Epithelial cell of alveolus of lung (primary cell): Measurements from ENCODE around the gene PRH2. TPM values are rescaled to one million over a fixed set of nuclear protein-coding genes. Genes with fewer than 3 reads are reported as not detected.

Experiments
- total RNA-seq: library from RNA; depleted of rRNA; stranded (reverse); fragments of >200 nt; gene quantifications from 2 replicates; pipeline ENCODE4 v1.2.1, GENCODE V29; 2015

The PRH2 gene
- 0.13 and 0.48 TPM in 2 replicates for total RNA-seq

DNA sequence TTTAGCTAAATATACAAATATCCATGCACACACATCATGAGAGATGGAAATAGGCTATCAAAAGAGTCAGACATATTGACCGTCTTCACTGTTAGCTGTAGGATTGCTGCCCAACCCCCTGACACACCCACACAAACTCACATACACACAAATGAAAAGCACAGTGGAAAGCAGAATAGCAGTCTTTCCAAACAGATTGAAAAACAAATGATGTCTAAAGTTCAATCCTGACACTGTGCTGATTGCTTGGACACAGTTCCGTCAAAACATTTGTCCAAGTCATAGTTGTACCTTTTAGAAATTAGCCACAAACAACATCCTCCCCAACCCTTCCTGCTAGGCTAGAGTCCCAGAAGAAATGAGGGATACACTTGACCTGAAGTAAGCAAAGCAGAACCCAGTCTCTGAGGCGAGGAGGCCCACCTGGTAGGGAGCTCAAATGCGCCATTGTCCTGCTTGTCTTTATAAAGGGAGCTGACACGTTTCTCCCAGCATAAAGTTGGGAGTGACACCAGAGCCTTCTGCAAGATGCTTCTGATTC, at the start of gene PRH2:
Gene PRH2 (plus strand): TSS at position 491 of the 541 bp plus-strand sequence. CDS start 38 bp downstream, at position 529.

DNA sequence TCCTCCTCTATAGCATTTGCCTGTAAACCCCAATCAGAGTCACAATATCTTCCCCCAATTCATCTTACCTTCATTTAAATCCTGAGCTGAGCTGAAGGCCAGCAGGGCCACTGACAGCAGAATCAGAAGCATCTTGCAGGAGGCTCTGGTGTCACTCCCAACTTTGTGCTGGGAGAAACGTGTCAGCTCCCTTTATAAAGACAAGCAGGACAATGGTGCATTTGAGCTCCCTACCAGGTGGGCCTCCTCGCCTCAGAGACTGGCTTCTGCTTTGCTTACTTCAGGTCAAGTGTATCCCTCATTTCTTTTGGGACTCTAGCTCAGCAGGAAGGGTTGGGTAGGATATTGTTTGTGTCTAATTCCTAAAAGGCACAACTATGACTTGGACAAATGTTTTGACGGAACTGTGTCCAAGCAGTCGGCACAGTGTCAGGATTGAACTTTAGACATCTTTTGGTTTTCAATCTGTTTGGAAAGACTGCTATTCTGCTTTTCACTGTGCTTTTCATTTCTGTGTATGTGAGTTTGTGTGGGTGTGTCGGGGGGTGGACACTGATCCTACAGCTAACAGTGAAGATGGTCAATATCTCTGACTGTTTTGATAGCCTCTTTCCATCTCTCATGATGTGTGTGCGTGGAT, 44.8 kb upstream of the PRH2 start, which contains the start of gene PRH1:
Gene PRH1 (minus strand): TSS at position 170 of the 640 bp plus-strand sequence. CDS start 38 bp downstream, at position 132.

DNA sequence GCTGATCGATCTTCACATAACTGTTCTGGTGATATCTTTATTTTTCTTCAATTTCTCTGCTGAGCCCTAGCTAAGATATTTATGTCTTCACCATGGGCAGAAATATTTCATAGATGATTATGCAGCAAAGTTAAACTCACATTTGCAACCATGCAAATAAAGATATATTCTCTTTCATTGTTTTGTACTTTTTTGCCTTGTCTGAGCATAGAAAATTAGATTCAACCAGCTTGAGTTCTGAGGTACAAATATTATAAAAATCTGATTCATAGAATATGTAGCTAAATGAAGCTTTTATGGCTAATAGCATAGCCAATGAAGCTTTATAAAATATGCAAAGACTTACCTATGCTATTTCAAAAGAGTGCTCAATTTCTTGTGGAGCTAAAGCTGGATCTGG, 19.6 kb upstream of the PRH2 start, which contains the start of gene TAS2R13:
Gene TAS2R13 (minus strand): TSS at position 101 of the 400 bp plus-strand sequence. CDS start 264 bp downstream, outside the sequence.

DNA sequence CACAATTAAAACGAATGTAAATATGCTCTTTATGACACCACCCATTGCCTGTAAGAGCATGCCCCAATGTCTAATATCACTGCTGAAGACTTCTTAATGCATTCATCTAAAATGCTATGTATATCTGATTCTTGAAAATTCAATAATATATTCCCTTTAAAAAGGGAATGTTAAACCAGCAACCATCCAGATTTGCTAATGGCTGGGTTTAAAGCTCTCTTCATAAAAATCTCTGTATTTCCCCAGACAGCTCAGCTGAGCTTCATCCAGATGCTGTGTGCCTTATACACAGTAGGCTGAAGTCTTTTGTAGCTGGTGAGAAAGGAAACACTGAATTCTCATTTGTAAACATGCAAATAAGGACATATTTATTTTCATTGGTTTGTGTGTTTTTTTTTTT, 10.1 kb downstream of the PRH2 start, which contains the start of gene TAS2R14:
Gene TAS2R14 (minus strand): TSS at position 101 of the 400 bp plus-strand sequence. CDS start 56 bp downstream, at position 45.

Other genes with a start within 250 kb of the PRH2 start
- 170 and 176 TPM in 2 replicates for gene YBX3, start 205.9 kb upstream of the PRH2 start, total RNA-seq
- not detected in 2 replicates for gene TAS2R7, start 126.6 kb upstream of the PRH2 start, total RNA-seq
- 0.08 TPM in 1 of 2 replicates, not detected in the other for gene TAS2R8, start 122.0 kb upstream of the PRH2 start, total RNA-seq
- gene TAS2R9, start 119.1 kb upstream of the PRH2 start, total RNA-seq = not detected in 2 replicates
- 0.40 TPM in 1 of 2 replicates, not detected in the other for gene TAS2R10, start 102.9 kb upstream of the PRH2 start, total RNA-seq
- 0.64 and 1.3 TPM in 2 replicates for gene PRR4, start 79.8 kb upstream of the PRH2 start, total RNA-seq
- gene PRH1, start 45.0 kb upstream of the PRH2 start, total RNA-seq = 2.7 and 4.9 TPM in 2 replicates
- gene TAS2R13, start 19.7 kb upstream of the PRH2 start, total RNA-seq = under 0.01 and 2.8 TPM in 2 replicates
- 0.56 and 1.9 TPM in 2 replicates for gene TAS2R14, start 10.0 kb downstream of the PRH2 start, total RNA-seq
- 0.13 and 0.16 TPM in 2 replicates for gene TAS2R50, start 57.7 kb downstream of the PRH2 start, total RNA-seq
- gene TAS2R20, start 69.1 kb downstream of the PRH2 start, total RNA-seq = 0.64 and 0.65 TPM in 2 replicates
- gene TAS2R19, start 93.4 kb downstream of the PRH2 start, total RNA-seq = 0.40 TPM in 1 of 2 replicates, not detected in the other
- gene TAS2R31, start 102.2 kb downstream of the PRH2 start, total RNA-seq = 0.39 and 6.8 TPM in 2 replicates
- 2.8 TPM in 1 of 2 replicates, not detected in the other for gene TAS2R46, start 133.1 kb downstream of the PRH2 start, total RNA-seq
- gene TAS2R43, start 163.1 kb downstream of the PRH2 start, total RNA-seq = 0.13 TPM in 1 of 2 replicates, not detected in the other
- gene TAS2R30, start 205.4 kb downstream of the PRH2 start, total RNA-seq = 0.78 and 1.7 TPM in 2 replicates
- gene SMIM10L1, start 242.0 kb downstream of the PRH2 start, total RNA-seq = 7.8 and 8.9 TPM in 2 replicates